HG03520 (cell line): ENCODE results near the gene ACVR2A.

ENCODE experiments used
- ATAC-seq: cut with Tn5 transposase; IDR thresholded peaks from one replicate; pipeline ENCODE4 v1.9.1; 2021; ENCODE audit warnings: mild to moderate bottlenecking, moderate library complexity; ENCODE audit not compliant: unreplicated experiment

Gene ACVR2A

DNA sequence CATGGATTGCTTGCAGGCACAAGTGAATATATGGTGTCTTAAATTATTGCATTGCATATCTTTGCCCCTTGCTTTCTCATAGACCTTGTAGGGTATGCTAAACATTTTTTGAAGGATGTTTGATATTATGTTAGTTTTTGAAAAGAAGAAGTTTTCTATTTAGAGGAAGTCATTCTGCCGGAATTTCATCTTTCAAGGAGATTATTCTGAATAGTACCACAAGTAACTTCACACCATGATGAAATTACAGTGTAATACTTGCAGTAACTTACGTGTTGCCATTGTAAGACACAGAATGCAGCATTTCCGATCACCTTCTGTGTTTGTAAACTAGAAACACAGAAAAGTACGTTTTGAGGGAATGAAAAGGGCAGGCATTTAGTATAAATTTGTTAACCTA lies 71.9 kb downstream of the ACVR2A start:
- no peak for ATAC-seq

- ATAC-seq, result no peak
Observed at GRCh38 chr2:147917161-147917560, 72.3 kb downstream of the ACVR2A start.

- no peak for ATAC-seq
Observed at GRCh38 chr2:147923846-147924245, 79.0 kb downstream of the ACVR2A start.

DNA sequence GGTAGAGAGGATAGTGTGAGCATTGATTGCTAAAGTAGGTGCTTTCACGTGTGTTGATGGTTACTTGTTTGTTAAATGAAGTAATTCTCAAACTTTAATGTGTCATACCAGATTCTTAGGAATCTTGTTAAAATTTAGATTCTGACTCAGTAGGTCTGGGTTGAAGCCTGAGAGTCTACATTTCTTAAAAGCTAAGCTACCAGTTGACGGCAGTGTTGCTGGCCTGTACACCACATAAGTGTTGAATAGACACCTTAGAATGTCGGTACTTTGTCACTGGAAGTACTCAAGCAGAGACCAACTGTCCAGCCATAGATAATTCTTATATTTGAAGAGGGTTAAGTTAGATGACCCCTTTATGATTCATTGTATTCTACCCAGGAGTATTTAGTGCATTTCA lies 79.8 kb downstream of the ACVR2A start:
- no peak for ATAC-seq

GRCh38 chr2:147925886-147926285 lies 81.1 kb downstream of the ACVR2A start:
- no peak for ATAC-seq

GRCh38 chr2:147927053-147927588 lies 82.3 kb downstream of the ACVR2A start:
- no peak for ATAC-seq

GRCh38 chr2:147933931-147934330 lies 89.1 kb downstream of the ACVR2A start:
- ATAC-seq, result no peak

DNA sequence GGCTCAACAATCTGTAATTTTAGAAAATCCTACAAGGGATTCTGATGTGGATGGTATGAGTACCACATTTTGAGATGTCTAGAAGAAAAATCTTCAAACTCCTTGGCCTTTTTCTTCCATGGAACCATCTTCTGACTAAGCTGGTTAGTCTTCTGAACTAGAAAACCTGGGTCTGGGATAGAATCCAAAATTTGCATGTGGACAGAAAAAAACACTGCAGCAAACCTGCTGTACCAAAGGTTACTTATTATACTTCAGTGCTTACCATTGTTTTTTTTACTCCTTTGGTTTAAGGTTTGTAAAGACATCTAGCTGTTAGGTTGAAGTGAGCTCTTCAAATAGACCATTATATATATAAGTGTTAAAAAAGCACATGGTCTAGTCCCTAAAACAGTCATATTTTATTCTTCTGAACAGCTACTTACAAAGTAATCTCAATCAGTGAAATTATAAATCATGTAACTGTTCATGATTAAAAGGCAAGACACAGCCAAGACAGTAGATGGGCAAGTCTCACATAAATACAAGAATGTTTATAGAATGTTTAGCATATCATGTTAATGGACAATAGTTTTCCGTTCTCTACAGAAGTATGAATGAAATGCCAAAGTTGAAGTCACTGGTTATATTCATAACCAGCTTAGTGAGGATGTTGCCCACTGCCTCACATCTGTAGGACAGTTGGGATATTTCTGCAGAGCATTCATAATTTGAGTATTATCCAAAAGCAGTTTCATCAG lies 90.2 kb downstream of the ACVR2A start:
- ATAC-seq, result no peak

DNA sequence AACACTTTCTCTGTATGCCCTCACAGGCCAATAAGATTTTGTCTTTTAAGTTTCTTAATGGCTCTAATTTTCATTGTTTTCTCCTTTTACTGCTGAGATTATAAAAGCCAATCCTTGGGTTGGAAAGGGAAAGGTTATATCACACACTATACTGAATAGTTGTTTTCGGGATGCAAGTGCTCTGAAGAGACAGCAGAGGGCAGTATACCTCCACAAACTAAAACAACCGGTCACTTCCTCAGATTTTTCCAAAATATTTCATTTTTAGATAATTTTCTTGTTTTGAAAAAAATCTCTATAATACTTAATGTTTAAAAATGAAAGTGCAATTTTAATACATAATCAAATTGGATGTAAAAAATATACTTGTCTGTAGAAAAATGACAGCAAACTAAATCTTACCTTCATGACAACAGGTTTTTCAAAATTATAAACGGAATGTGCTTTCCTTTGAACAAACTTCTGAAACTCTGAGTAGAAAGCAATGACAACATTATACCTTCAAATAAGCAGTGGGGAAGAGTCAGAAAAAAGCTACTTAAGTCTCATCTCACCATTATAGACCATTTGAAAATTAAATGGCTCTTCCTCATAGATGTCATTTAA lies 93.0 kb downstream of the ACVR2A start:
- ATAC-seq, result peak; percentile 50

DNA sequence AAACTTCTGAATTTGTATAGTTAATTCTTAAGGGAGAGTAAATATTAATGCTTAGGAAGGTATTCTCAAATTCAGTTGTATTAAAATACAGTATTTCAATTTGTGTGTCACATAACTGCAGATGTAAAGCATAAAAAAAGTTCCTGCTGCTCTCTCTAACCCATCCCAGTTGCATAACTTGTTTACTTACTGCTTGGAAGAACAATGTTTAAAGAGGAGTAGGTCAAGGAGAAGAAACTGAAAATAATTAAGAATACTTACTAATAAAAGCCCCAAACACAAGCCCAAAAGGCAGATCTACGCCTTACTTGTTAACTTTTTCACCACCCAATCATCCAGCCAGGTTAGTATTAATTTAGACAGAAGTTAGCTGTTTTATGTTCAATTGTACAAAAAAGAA lies 94.5 kb downstream of the ACVR2A start:
- ATAC-seq, result no peak

GRCh38 chr2:147945660-147946059 lies 100.8 kb downstream of the ACVR2A start:
- no peak for ATAC-seq

DNA sequence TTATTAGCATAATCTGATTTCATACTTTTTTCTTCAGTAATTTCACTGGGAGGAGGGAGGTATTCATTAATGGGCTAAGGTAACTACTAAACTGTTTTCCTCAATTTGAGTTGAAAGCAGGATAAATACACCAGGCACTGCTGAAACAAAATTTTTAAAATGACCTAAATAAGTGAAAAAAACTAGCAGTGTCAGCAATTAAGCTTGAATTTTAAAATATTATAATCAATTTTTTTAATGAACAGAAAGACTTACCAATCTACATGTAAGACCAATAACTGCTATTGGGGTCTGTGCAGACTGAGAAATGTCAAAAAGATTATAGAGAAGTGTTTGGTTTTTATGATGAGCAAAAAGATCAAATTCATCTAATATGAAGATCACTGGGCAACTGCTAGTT lies 107.3 kb downstream of the ACVR2A start:
- ATAC-seq, result no peak

DNA sequence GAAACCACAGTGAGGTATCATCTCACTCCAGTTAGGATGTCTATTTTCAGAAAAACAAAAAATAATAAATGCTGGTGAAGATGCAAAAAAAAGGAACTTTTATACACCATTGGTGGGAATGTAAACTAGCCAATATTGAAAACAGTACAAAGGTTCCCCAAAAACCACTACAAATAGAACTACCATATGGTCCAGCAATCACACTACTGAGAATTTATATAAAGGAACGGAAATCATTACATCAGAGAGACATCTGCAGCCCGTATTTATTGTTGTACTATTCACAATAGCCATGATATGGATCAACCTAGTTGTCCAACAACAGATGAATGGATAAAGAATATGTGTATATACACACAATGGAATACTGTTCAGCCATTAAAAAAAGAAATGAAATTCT lies 123.7 kb downstream of the ACVR2A start:
- ATAC-seq, result no peak

DNA sequence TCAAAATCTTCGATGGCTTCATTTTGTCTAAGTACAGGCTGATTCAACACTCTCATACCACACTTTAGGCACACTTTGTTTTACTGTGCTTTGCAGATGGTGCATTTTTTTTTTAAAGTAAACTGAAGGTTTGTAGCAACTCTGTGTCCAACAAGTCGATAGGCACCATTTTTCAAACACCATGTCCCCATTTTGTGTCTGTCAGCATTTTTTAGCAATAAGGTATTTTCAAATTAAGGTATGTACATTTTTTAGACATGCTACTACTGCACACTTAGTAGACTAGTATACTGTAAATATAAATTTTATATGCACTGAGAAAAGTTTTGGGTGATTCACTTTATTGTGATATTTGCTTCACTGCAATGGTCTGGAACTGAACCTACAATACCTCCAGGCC lies 131.3 kb downstream of the ACVR2A start:
- no peak for ATAC-seq

- no peak for ATAC-seq
Observed at GRCh38 chr2:147977679-147978078, 132.8 kb downstream of the ACVR2A start.
